IPS-18c (cell line): ENCODE results near the gene MAST3.

Experiments
- H3K4me3 ChIP-seq: 2 replicates; pipeline ENCODE4 v1.7.0; 2013; ENCODE audit warnings: low read depth, mild to moderate bottlenecking, low read length, moderate library complexity; ENCODE audit not compliant: insufficient read depth
- H3K9me3 ChIP-seq: one replicate; pipeline ENCODE4 v1.6.1; 2013; ENCODE audit warnings: mild to moderate bottlenecking, low read length, moderate library complexity; ENCODE audit not compliant: control insufficient read depth, insufficient read depth

MAST3 gene

GRCh38 chr19:18097217-18097992, at the start of gene MAST3:
MAST3 (plus strand) TSS chr19:18097778; CDS start chr19:18097793, 15 bp downstream.
- no peaks in the 10 kb centered on the region for H3K9me3 ChIP-seq

GRCh38 chr19:18049385-18049784, 48.2 kb upstream of the MAST3 start:
- Histone ChIP-seq H3K9me3 (peaks cover 2% of the 10 kb centered on the region), H3K4me3 (no peak overlapping the region)

More at GRCh38 chr19:18097217-18097992, at the start of gene MAST3:
- H3K4me3 ChIP-seq = peak within 1 kb of the TSS; percentile 58

- Histone ChIP-seq H3K4me3 (no peak overlapping the region), H3K9me3 (peaks cover 2% of the 10 kb centered on the region)
Measured at GRCh38 chr19:18051887-18052286, 45.7 kb upstream of the MAST3 start.

- Histone ChIP-seq H3K9me3 (peaks cover 2% of the 10 kb centered on the region), H3K4me3 (no peak overlapping the region)
Measured at GRCh38 chr19:18053576-18054219, 43.9 kb upstream of the MAST3 start.

GRCh38 chr19:18055967-18056366, 41.6 kb upstream of the MAST3 start:
- Histone ChIP-seq H3K4me3 (no peak overlapping the region), H3K9me3 (peaks cover 1% of the 10 kb centered on the region)

GRCh38 chr19:18057557-18057956, 40.0 kb upstream of the MAST3 start:
- no peak overlapping the region for H3K4me3 ChIP-seq
- H3K9me3 ChIP-seq = no peaks in the 10 kb centered on the region

- H3K4me3 ChIP-seq = peak overlapping the region; percentile 46; the same call in 1 of the 2 replicates
- no peaks in the 10 kb centered on the region for H3K9me3 ChIP-seq
Measured at GRCh38 chr19:18058208-18059009, 39.2 kb upstream of the MAST3 start.

- H3K9me3 ChIP-seq = no peaks in the 10 kb centered on the region
- H3K4me3 ChIP-seq = no peak overlapping the region
Measured at GRCh38 chr19:18059297-18059696, 38.3 kb upstream of the MAST3 start.

GRCh38 chr19:18059902-18060301, 37.7 kb upstream of the MAST3 start:
- Histone ChIP-seq H3K9me3 (no peaks in the 10 kb centered on the region), H3K4me3 (no peak overlapping the region)

GRCh38 chr19:18060472-18060871, 37.1 kb upstream of the MAST3 start:
- Histone ChIP-seq H3K4me3 (no peak overlapping the region), H3K9me3 (no peaks in the 10 kb centered on the region)

GRCh38 chr19:18062028-18062427, 35.5 kb upstream of the MAST3 start:
- no peaks in the 10 kb centered on the region for H3K9me3 ChIP-seq
- H3K4me3 ChIP-seq = no peak overlapping the region

GRCh38 chr19:18063463-18063862, 34.1 kb upstream of the MAST3 start:
- H3K4me3 ChIP-seq = no peak overlapping the region
- H3K9me3 ChIP-seq = no peaks in the 10 kb centered on the region

GRCh38 chr19:18065173-18065495, 32.4 kb upstream of the MAST3 start:
- no peaks in the 10 kb centered on the region for H3K9me3 ChIP-seq
- no peak overlapping the region for H3K4me3 ChIP-seq

GRCh38 chr19:18068395-18068794, 29.2 kb upstream of the MAST3 start:
- Histone ChIP-seq H3K4me3 (no peak overlapping the region), H3K9me3 (no peaks in the 10 kb centered on the region)

- Histone ChIP-seq H3K4me3 (no peak overlapping the region), H3K9me3 (no peaks in the 10 kb centered on the region)
Measured at GRCh38 chr19:18069383-18069782, 28.2 kb upstream of the MAST3 start.

GRCh38 chr19:18070181-18070580, 27.4 kb upstream of the MAST3 start:
- no peaks in the 10 kb centered on the region for H3K9me3 ChIP-seq

GRCh38 chr19:18072335-18072734, 25.2 kb upstream of the MAST3 start:
- Histone ChIP-seq H3K4me3 (no peak overlapping the region), H3K9me3 (no peaks in the 10 kb centered on the region)

More at GRCh38 chr19:18070181-18070580, 27.4 kb upstream of the MAST3 start:
- no peak overlapping the region for H3K4me3 ChIP-seq

- H3K9me3 ChIP-seq = no peaks in the 10 kb centered on the region
- H3K4me3 ChIP-seq = no peak overlapping the region
Measured at GRCh38 chr19:18073197-18073596, 24.4 kb upstream of the MAST3 start.
